ENCODE results near the gene RNF146.

Gene RNF146

GRCh38 chr6:127288705-127289104 is 22.0 kb downstream of the RNF146 start:
- peaks cover 6% of the 10 kb centered on the region; the same call in 1 of the 2 replicates for H3K36me3 ChIP-seq (ENCODE audit: control insufficient read depth, insufficient read depth, low read length)
- no peak for DNase-seq (ENCODE audit: low read depth, low spot score)
- H3K27ac ChIP-seq (ENCODE audit: low read length): no peak overlapping the region
- H3K27me3 ChIP-seq (ENCODE audit: control insufficient read depth, insufficient read depth, low read length): no peaks in the 10 kb centered on the region
- H3K9me3 ChIP-seq (ENCODE audit: control insufficient read depth, insufficient read depth, low read length): no peaks in the 10 kb centered on the region
- H3K4me1 ChIP-seq (ENCODE audit: control insufficient read depth, insufficient read depth, low read length): peaks cover 2% of the 10 kb centered on the region; the same call in 1 of the 2 replicates
- no peak overlapping the region for H3K4me3 ChIP-seq (ENCODE audit: low read length)

DNA sequence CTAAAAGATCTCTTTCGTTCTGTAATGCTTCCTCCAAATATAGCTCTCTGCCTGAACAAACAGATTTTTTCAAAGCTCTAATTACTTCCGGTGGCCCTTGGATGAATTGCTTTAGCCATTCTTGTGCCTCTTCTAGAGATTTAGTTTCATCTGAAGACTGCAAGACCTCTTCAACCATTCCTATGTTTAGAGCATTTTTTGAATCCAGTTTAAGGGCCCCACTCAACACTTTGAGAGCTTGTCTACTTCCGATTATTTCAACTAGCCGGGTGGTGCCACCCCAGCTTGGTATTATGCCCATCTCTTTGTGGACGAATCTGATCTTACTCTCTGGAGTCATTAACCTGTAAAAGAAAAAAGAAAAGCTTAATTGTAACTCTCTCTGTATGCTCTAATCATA is 23.3 kb downstream of the RNF146 start:
- Histone ChIP-seq H3K4me3 (ENCODE audit: low read length) (no peak overlapping the region), H3K27me3 (ENCODE audit: control insufficient read depth, insufficient read depth, low read length) (no peaks in the 10 kb centered on the region), H3K27ac (ENCODE audit: low read length) (no peak overlapping the region), H3K36me3 (ENCODE audit: control insufficient read depth, insufficient read depth, low read length) (peaks cover 6% of the 10 kb centered on the region; the same call in 1 of the 2 replicates), H3K9me3 (ENCODE audit: control insufficient read depth, insufficient read depth, low read length) (no peaks in the 10 kb centered on the region), H3K4me1 (ENCODE audit: control insufficient read depth, insufficient read depth, low read length) (peaks cover 2% of the 10 kb centered on the region; the same call in 1 of the 2 replicates)
- no peak for DNase-seq (ENCODE audit: low read depth, low spot score)
- no CpG with 5 or more reads among the region's 5 CpGs for WGBS (ENCODE audit: insufficient coverage, insufficient read length)

DNA sequence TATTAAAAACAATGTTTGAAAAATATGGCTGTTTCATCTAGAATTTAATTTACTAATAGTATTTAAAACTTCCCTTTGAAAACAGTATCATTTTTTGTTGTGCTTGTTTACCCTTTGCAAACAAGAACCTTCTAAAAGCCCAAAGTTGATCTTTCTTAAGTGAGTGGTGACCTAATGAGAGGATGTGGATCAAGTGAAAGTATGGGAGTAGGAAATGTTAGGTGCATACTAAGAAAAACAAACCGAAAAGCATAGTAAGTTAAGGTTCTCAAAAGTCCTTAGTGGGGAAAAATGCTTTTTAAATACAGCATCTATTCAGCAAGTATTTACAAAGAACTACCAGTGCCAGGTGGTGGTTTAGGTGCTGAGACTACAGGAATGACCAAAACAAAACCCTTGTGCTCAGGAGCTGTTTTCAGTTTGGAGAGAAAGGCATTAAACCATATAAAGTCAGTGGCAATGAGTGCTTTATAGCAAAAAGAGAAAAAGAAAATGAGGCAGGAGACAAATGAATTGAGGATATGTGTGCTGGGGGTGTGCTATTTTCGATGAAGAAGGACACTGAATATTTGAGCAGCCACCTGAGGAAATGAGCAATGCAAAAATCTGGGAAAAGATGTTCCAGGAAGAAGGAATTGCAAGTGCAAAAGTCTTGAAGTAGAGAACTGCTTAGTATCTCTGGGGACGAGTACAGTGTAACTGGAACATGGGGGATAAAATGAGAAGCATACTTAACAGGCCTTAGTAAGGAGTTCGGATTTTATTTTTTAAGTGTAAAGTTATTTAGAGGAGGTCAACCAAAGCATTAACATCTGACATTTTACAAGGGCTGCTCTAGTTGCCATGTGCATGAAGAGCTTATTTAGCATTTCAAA is 24.0 kb downstream of the RNF146 start:
- peaks cover 6% of the 10 kb centered on the region; the same call in 1 of the 2 replicates for H3K36me3 ChIP-seq (ENCODE audit: control insufficient read depth, insufficient read depth, low read length)
- WGBS (ENCODE audit: insufficient coverage, insufficient read length): no CpG with 5 or more reads among the region's 4 CpGs
- no peak overlapping the region for H3K4me3 ChIP-seq (ENCODE audit: low read length)
- DNase-seq (ENCODE audit: low read depth, low spot score): no peak
- H3K27ac ChIP-seq (ENCODE audit: low read length): no peak overlapping the region
- no peaks in the 10 kb centered on the region for H3K9me3 ChIP-seq (ENCODE audit: control insufficient read depth, insufficient read depth, low read length)
- no peaks in the 10 kb centered on the region for H3K27me3 ChIP-seq (ENCODE audit: control insufficient read depth, insufficient read depth, low read length)
- H3K4me1 ChIP-seq (ENCODE audit: control insufficient read depth, insufficient read depth, low read length): peaks cover 2% of the 10 kb centered on the region; the same call in 1 of the 2 replicates

GRCh38 chr6:127291495-127291894 is 24.8 kb downstream of the RNF146 start:
- H3K9me3 ChIP-seq (ENCODE audit: control insufficient read depth, insufficient read depth, low read length): no peaks in the 10 kb centered on the region
- peaks cover 6% of the 10 kb centered on the region; the same call in 1 of the 2 replicates for H3K36me3 ChIP-seq (ENCODE audit: control insufficient read depth, insufficient read depth, low read length)
- H3K4me1 ChIP-seq (ENCODE audit: control insufficient read depth, insufficient read depth, low read length): peaks cover 2% of the 10 kb centered on the region; the same call in 1 of the 2 replicates
- H3K27me3 ChIP-seq (ENCODE audit: control insufficient read depth, insufficient read depth, low read length): no peaks in the 10 kb centered on the region
- WGBS (ENCODE audit: insufficient coverage, insufficient read length): no CpG with 5 or more reads among the region's 5 CpGs
- H3K27ac ChIP-seq (ENCODE audit: low read length): no peak overlapping the region
- DNase-seq (ENCODE audit: low read depth, low spot score): no peak
- H3K4me3 ChIP-seq (ENCODE audit: low read length): no peak overlapping the region

DNA sequence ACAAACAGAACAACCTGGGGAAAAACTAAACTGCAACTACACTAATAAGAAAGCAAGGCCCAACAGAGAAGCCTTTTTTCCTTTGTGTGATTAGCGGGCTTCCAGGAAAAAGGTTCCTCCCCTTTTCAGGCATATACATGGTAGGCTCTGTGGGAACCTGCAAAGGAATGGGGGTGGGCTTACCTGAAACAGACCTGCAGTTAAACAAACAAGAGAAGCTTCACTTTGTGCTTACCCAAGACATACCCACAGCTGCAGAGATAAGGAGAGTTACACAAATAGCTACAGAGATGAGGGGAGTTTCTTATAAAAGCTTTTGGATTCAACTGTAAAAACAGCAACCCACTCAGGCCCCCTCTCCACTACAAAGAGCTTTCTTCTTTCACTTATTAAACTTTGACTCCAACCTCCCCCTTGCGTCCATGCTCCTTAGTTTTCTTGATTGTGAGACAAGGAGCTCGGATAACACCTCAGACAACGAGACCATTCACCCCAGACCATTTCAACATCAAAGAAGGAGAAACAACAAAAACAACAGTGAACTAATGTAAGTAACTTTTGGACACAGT is 30.9 kb downstream of the RNF146 start:
- Histone ChIP-seq H3K4me3 (ENCODE audit: low read length) (no peak overlapping the region), H3K36me3 (ENCODE audit: control insufficient read depth, insufficient read depth, low read length) (no peaks in the 10 kb centered on the region), H3K27me3 (ENCODE audit: control insufficient read depth, insufficient read depth, low read length) (no peaks in the 10 kb centered on the region), H3K9me3 (ENCODE audit: control insufficient read depth, insufficient read depth, low read length) (no peaks in the 10 kb centered on the region), H3K4me1 (ENCODE audit: control insufficient read depth, insufficient read depth, low read length) (no peaks in the 10 kb centered on the region), H3K27ac (ENCODE audit: low read length) (no peak overlapping the region)
- no peak for DNase-seq (ENCODE audit: low read depth, low spot score)
- no CpG with 5 or more reads among the region's 4 CpGs for WGBS (ENCODE audit: insufficient coverage, insufficient read length)

DNA sequence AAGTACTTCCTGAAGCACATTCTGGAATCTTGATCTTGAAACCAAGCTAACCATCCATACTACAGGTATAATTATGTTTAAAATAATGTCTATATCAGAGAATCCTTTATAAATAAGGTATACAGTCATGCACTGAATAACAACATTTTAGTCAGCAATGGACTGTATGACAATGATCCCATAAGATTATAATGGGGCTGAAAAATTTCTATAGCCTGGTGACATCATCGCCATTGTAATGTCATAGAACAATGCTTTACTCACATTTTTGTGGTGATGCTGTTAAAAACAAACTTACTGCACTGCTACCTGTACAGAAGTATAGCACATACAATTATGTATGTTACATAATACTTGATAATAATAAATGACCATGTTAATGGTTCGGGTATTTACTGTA is 31.8 kb downstream of the RNF146 start:
- Histone ChIP-seq H3K9me3 (ENCODE audit: control insufficient read depth, insufficient read depth, low read length) (no peaks in the 10 kb centered on the region), H3K36me3 (ENCODE audit: control insufficient read depth, insufficient read depth, low read length) (no peaks in the 10 kb centered on the region), H3K4me1 (ENCODE audit: control insufficient read depth, insufficient read depth, low read length) (no peaks in the 10 kb centered on the region), H3K27me3 (ENCODE audit: control insufficient read depth, insufficient read depth, low read length) (no peaks in the 10 kb centered on the region), H3K27ac (ENCODE audit: low read length) (no peak overlapping the region), H3K4me3 (ENCODE audit: low read length) (no peak overlapping the region)
- DNase-seq (ENCODE audit: low read depth, low spot score): no peak
- WGBS (ENCODE audit: insufficient coverage, insufficient read length): no CpG with 5 or more reads among the region's 2 CpGs

GRCh38 chr6:127299522-127300240 is 33.0 kb downstream of the RNF146 start:
- no peak for DNase-seq (ENCODE audit: low read depth, low spot score)

DNA sequence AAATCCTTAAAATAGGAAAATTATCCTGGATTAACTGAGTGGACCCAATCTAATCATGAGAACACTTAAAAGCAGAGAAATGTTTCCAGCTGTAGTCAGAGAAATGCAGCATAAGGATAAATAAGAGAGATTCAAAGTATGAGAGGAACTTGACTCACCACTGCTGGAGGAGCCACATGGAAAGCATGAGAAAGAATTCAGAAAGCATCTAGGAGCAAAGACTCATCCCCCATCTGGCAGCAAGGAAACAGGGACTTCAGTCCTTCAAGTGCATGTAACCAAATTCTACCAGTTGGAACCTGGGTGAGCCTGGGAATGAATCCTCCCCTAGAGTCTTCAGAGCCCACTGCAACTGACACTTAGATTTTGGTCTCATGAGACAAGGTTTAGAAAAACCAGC is 33.7 kb downstream of the RNF146 start:
- DNase-seq (ENCODE audit: low read depth, low spot score): no peak
- Histone ChIP-seq H3K9me3 (ENCODE audit: control insufficient read depth, insufficient read depth, low read length) (no peaks in the 10 kb centered on the region), H3K4me3 (ENCODE audit: low read length) (no peak overlapping the region), H3K27ac (ENCODE audit: low read length) (no peak overlapping the region), H3K36me3 (ENCODE audit: control insufficient read depth, insufficient read depth, low read length) (no peaks in the 10 kb centered on the region), H3K27me3 (ENCODE audit: control insufficient read depth, insufficient read depth, low read length) (no peaks in the 10 kb centered on the region), H3K4me1 (ENCODE audit: control insufficient read depth, insufficient read depth, low read length) (no peaks in the 10 kb centered on the region)

More at GRCh38 chr6:127299522-127300240, 33.0 kb downstream of the RNF146 start:
- no peaks in the 10 kb centered on the region for H3K4me1 ChIP-seq (ENCODE audit: control insufficient read depth, insufficient read depth, low read length)
- H3K4me3 ChIP-seq (ENCODE audit: low read length): no peak overlapping the region
- H3K27me3 ChIP-seq (ENCODE audit: control insufficient read depth, insufficient read depth, low read length): no peaks in the 10 kb centered on the region
- H3K27ac ChIP-seq (ENCODE audit: low read length): no peak overlapping the region
- H3K9me3 ChIP-seq (ENCODE audit: control insufficient read depth, insufficient read depth, low read length): no peaks in the 10 kb centered on the region
- WGBS (ENCODE audit: insufficient coverage, insufficient read length): no CpG with 5 or more reads among the region's 4 CpGs
- no peaks in the 10 kb centered on the region for H3K36me3 ChIP-seq (ENCODE audit: control insufficient read depth, insufficient read depth, low read length)

- H3K9me3 ChIP-seq (ENCODE audit: control insufficient read depth, insufficient read depth, low read length): no peaks in the 10 kb centered on the region
- no peak overlapping the region for H3K27ac ChIP-seq (ENCODE audit: low read length)
- no peaks in the 10 kb centered on the region for H3K36me3 ChIP-seq (ENCODE audit: control insufficient read depth, insufficient read depth, low read length)
- H3K4me3 ChIP-seq (ENCODE audit: low read length): no peak overlapping the region
- H3K27me3 ChIP-seq (ENCODE audit: control insufficient read depth, insufficient read depth, low read length): no peaks in the 10 kb centered on the region
- H3K4me1 ChIP-seq (ENCODE audit: control insufficient read depth, insufficient read depth, low read length): no peaks in the 10 kb centered on the region
- no CpG with 5 or more reads among the region's 6 CpGs for WGBS (ENCODE audit: insufficient coverage, insufficient read length)
- no peak for DNase-seq (ENCODE audit: low read depth, low spot score)
Measured at GRCh38 chr6:127301199-127301700, 34.6 kb downstream of the RNF146 start.

Measured in iPS DF 6.9 (cell line).